OCI-LY7 (cell line): Measurements from ENCODE around the gene OR5B21. TPM values are rescaled to one million over a fixed set of nuclear protein-coding genes. Genes with fewer than 3 reads are reported as not detected.

Experiments
- BruUV-seq: library from RNA; stranded (reverse); fragments of 400-500 nt; replicated peaks from 2 replicates; lab custom pipeline; 2021; lab: Mats Ljungman, UMichigan
- CTCF ChIA-PET: fragments of 300-600 bp; sonication (Branson Sonifier 250); formaldehyde crosslinking; loops from one replicate; lab custom pipeline; 2022; ENCODE audit warnings: antibody characterized with exemption; ENCODE audit not compliant: unreplicated experiment; lab: Charles Lee
- POLR2A ChIA-PET: fragments of 300-600 bp; sonication (Branson Sonifier 250); formaldehyde crosslinking; loops from one replicate; lab custom pipeline; 2022; ENCODE audit warnings: antibody characterized with exemption; lab: Charles Lee
- DNase-seq: peaks from one replicate; pipeline ENCODE4 v3.0.0-alpha.2; 2015; ENCODE audit warnings: low spot score
- H2AFZ ChIP-seq: fragments of 200-600 bp; sonication (generic), shearing (Covaris generic); 2 replicates; pipeline ENCODE4 v1.6.1; 2014; ENCODE audit warnings: mild to moderate bottlenecking, antibody characterized with exemption, low read length, moderate library complexity
- H3K27ac ChIP-seq: fragments of 200-600 bp; sonication (generic); 2 replicates; pipeline ENCODE4 v1.5.1; 2014; ENCODE audit warnings: mixed run types, low read depth, mild to moderate bottlenecking, moderate library complexity, low read length, inconsistent platforms; ENCODE audit not compliant: poor library complexity, severe bottlenecking
- H3K36me3 ChIP-seq: fragments of 200-600 bp; sonication (generic); 2 replicates; pipeline ENCODE4 v1.6.1; 2014; ENCODE audit warnings: mild to moderate bottlenecking, antibody characterized with exemption, low read length, moderate library complexity, mixed read lengths; ENCODE audit not compliant: insufficient read depth
- H3K4me1 ChIP-seq: fragments of 200-600 bp; sonication (generic); 2 replicates; pipeline ENCODE4 v1.5.1; 2014; ENCODE audit warnings: mild to moderate bottlenecking, low read length; ENCODE audit not compliant: insufficient read depth, poor library complexity, severe bottlenecking
- H3K4me2 ChIP-seq: fragments of 200-600 bp; sonication (generic); 2 replicates; pipeline ENCODE4 v1.6.1; 2014; ENCODE audit warnings: mild to moderate bottlenecking, low read length
- H3K4me3 ChIP-seq: fragments of 200-600 bp; sonication (generic); 2 replicates; pipeline ENCODE4 v1.5.1; 2014; ENCODE audit warnings: mild to moderate bottlenecking, low read depth, low read length; ENCODE audit not compliant: poor library complexity, severe bottlenecking
- H3K79me2 ChIP-seq: fragments of 200-600 bp; sonication (generic); 2 replicates; pipeline ENCODE4 v1.6.1; 2016; ENCODE audit warnings: low read depth, mild to moderate bottlenecking, low read length, moderate library complexity, mixed read lengths; ENCODE audit not compliant: insufficient read depth
- H3K9me2 ChIP-seq: fragments of 200-600 bp; sonication (generic); 2 replicates; pipeline ENCODE4 v1.6.1; 2016; ENCODE audit warnings: mild to moderate bottlenecking, low read length, mixed read lengths; ENCODE audit not compliant: insufficient read depth
- H3K9me3 ChIP-seq: fragments of 200-600 bp; sonication (generic); 2 replicates; pipeline ENCODE4 v1.6.1; 2014; ENCODE audit warnings: mild to moderate bottlenecking, mixed run types, low read length, mixed read lengths
- H4K20me1 ChIP-seq: fragments of 200-600 bp; sonication (generic); 2 replicates; pipeline ENCODE4 v1.6.1; 2014; ENCODE audit warnings: mild to moderate bottlenecking, antibody characterized with exemption, low read length, moderate library complexity, mixed read lengths; ENCODE audit not compliant: insufficient read depth
- EZH2phosphoT487 ChIP-seq: fragments of 200-600 bp; sonication (generic); IDR thresholded peaks from 2 replicates; pipeline ENCODE4 v1.6.1; 2018; ENCODE audit warnings: low read depth, borderline replicate concordance, mild to moderate bottlenecking, mixed run types, antibody characterized with exemption, low read length, moderate library complexity, mixed read lengths
- intact Hi-C: fragments of 100-400 bp; cut with micrococcal nuclease; formaldehyde crosslinking; loops from one replicate; pipeline ENCODE4 v1.10.0; 2022; ENCODE audit not compliant: unreplicated experiment
- total RNA-seq, 2 experiments: library from RNA; depleted of rRNA in 1 of 2; stranded (reverse); fragments of >200 nt in 1 of 2; shearing (Covaris generic) in 1 of 2; gene quantifications; 2 replicates each; pipeline ENCODE4 v1.2.3, GENCODE V29; 2014 to 2022
- TF ChIP-seq, protein P1 (sequence below): fragments of 200-600 bp; sonication (generic); conservative IDR thresholded peaks from 2 replicates; pipeline ENCODE4 v1.5.1; 2014; ENCODE audit warnings: mild to moderate bottlenecking, antibody characterized with exemption, low read length, moderate library complexity, mixed read lengths

Gene OR5B21
- total RNA-seq, 2 experiments from 2014 or later = 0.48 TPM; not detected in 1

- Histone ChIP-seq H3K79me2 (no peaks in the 10 kb centered on the region), H3K9me3 (no peaks in the 10 kb centered on the region), H3K4me3 (no peak overlapping the region), H3K27ac (no peak overlapping the region), H3K4me1 (no peaks in the 10 kb centered on the region), H2AFZ (no peak overlapping the region), H3K9me2 (no peaks in the 10 kb centered on the region), H4K20me1 (no peaks in the 10 kb centered on the region), H3K36me3 (no peaks in the 10 kb centered on the region), H3K4me2 (no peak overlapping the region)
- intact Hi-C loops = no loop called here
- ChIA-PET CTCF (no interaction called here), POLR2A (no interaction called here)
- TF ChIP-seq, protein P1, sequence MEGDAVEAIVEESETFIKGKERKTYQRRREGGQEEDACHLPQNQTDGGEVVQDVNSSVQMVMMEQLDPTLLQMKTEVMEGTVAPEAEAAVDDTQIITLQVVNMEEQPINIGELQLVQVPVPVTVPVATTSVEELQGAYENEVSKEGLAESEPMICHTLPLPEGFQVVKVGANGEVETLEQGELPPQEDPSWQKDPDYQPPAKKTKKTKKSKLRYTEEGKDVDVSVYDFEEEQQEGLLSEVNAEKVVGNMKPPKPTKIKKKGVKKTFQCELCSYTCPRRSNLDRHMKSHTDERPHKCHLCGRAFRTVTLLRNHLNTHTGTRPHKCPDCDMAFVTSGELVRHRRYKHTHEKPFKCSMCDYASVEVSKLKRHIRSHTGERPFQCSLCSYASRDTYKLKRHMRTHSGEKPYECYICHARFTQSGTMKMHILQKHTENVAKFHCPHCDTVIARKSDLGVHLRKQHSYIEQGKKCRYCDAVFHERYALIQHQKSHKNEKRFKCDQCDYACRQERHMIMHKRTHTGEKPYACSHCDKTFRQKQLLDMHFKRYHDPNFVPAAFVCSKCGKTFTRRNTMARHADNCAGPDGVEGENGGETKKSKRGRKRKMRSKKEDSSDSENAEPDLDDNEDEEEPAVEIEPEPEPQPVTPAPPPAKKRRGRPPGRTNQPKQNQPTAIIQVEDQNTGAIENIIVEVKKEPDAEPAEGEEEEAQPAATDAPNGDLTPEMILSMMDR = no peak
- no peak for TF ChIP-seq EZH2phosphoT487
- BruUV-seq = no TSS peak
- no peak for DNase-seq
Observed at GRCh38 chr11:58487170-58487569, 20.7 kb downstream of the OR5B21 start.

DNA sequence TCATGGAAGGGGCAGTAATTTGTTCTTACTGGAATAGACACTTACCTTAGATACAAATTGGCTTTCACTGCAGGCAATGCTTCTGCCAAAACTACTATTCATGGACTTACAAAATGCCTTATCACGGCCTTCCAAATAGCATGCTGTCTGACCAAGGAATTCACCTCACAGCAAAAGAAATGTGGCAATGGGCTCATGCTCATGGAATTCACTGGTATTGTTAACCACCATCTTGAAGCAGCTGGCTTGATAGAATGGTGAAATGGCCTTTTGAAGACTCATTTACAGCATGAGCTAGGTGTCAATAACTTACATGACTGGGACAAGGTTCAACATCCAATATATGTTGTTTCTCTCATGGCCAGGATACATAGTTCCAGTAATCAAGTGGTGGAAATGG is 21.9 kb downstream of the OR5B21 start:
- intact Hi-C loops = no loop called here
- H3K4me3 ChIP-seq = no peak overlapping the region
- DNase-seq = no peak
- no peaks in the 10 kb centered on the region for H3K4me1 ChIP-seq
- no peak overlapping the region for H2AFZ ChIP-seq
- H3K36me3 ChIP-seq = no peaks in the 10 kb centered on the region
- BruUV-seq = no TSS peak
- ChIA-PET CTCF (no interaction called here), POLR2A (no interaction called here)
- H3K9me3 ChIP-seq = no peaks in the 10 kb centered on the region
- no peaks in the 10 kb centered on the region for H3K9me2 ChIP-seq
- H3K27ac ChIP-seq = no peak overlapping the region
- H4K20me1 ChIP-seq = no peaks in the 10 kb centered on the region
- H3K4me2 ChIP-seq = no peak overlapping the region
- TF ChIP-seq EZH2phosphoT487 = no peak
- TF ChIP-seq, protein P1 = no peak
- H3K79me2 ChIP-seq = no peaks in the 10 kb centered on the region

- no peak overlapping the region for H2AFZ ChIP-seq
- no peak for DNase-seq
- no peaks in the 10 kb centered on the region for H3K79me2 ChIP-seq
- no peak overlapping the region for H3K4me2 ChIP-seq
- intact Hi-C loops = no loop called here
- ChIA-PET POLR2A (no interaction called here), CTCF (no interaction called here)
- H3K36me3 ChIP-seq = no peaks in the 10 kb centered on the region
- TF ChIP-seq, protein P1 = no peak
- TF ChIP-seq EZH2phosphoT487 = no peak
- H3K4me3 ChIP-seq = no peak overlapping the region
- H3K9me2 ChIP-seq = no peaks in the 10 kb centered on the region
- BruUV-seq = no TSS peak
- no peak overlapping the region for H3K27ac ChIP-seq
- no peaks in the 10 kb centered on the region for H3K4me1 ChIP-seq
- H4K20me1 ChIP-seq = no peaks in the 10 kb centered on the region
- peaks cover 10% of the 10 kb centered on the region for H3K9me3 ChIP-seq
Observed at GRCh38 chr11:58471892-58472291, 36.0 kb downstream of the OR5B21 start.
